HL-60/S4 (cell line): ENCODE results near the gene XYLT2.

ENCODE experiments used
- in situ Hi-C: fragments of 300-500 bp; cut with MboI; formaldehyde crosslinking; loops from 2 replicates; pipeline ENCODE4 v1.14.3; 2022; ENCODE audit warnings: low sequenced_read_pairs

XYLT2 gene

DNA sequence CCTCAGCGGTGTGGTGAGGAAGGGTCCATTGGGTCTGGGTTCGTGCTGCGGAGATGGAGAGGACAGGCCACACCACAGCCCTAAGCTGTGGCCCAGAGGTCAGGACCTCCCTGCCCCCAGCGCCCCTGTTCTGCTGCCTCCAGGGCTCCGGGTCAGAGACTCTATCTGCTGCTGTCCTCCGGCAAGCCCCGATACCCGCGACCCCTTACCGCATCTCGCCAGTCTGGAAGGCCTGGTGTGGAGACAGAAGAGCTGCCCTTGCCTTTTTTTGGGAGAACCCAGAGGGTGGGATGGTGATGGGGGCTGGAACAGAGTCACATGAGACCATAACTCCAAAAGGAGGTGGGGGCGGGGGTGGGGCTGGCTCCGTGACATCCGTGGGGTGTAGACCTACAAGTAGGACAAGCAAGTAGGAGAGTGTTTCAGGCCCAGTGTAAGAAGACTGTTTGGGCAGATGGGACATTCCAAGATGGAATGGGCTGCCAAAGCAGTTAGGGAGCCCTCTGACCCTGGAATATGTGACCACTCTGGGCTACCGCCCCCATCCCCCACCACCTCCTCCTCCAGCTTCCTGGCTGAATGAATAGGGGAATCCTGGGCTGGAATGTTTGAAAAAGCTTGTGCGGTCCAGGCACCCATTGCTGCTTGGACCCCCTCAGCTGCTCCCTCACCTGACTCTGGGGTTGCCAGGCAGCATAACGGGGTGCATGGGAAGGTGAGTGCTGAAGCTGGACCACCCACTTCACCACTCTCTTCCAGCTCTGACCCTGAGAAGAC lies 1.4 kb downstream of the XYLT2 start:
- in situ Hi-C loops, result no loop called here

- in situ Hi-C loops, result no loop called here
Observed at GRCh38 chr17:50347894-50348291, 2.0 kb downstream of the XYLT2 start.

- in situ Hi-C loops, result no loop called here
Observed at GRCh38 chr17:50348522-50349242, 2.8 kb downstream of the XYLT2 start.

DNA sequence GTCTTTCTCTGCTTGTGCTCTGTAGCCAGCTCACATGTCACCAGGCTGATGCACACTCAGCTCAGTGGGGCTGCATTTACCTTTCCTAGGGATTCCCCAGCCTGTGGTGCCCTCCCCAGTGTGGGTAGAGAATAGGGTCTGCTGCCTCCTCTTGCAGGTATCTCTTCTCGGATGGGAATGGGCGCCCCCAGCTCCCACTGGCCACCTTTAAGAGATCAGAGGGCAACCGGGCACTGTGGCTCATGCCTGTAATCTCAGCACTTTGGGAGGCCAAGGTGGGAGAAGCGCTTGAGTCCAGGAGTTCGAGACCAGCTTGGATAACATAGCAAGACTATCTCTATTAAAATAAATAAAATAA lies 3.3 kb downstream of the XYLT2 start:
- in situ Hi-C loops, result no loop called here

- in situ Hi-C loops, result no loop called here
Observed at GRCh38 chr17:50350733-50351132, 4.8 kb downstream of the XYLT2 start.

- in situ Hi-C loops, result no loop called here
Observed at GRCh38 chr17:50352072-50352692, 6.3 kb downstream of the XYLT2 start.

- in situ Hi-C loops, result no loop called here
Observed at GRCh38 chr17:50352693-50353599, 7.0 kb downstream of the XYLT2 start.

DNA sequence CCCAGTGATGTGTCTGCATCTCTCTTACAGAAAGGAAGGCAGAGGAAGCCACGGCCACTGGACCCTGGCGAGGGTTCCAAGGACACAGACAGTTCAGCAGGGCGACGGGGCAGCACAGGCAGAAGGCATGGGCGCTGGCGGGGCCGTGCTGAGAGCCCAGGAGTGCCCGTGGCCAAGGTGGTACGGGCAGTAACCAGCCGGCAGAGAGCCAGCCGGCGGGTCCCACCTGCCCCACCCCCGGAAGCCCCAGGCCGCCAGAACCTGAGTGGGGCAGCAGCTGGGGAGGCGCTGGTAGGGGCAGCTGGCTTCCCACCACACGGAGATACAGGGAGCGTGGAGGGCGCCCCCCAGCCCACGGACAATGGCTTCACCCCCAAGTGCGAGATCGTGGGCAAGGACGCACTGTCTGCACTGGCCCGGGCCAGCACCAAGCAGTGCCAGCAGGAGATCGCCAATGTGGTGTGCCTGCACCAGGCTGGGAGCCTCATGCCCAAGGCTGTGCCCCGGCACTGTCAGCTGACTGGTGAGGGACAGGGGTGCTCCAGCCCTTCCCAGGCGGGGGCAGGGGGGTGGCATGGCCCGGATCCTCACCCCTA lies 7.8 kb downstream of the XYLT2 start:
- in situ Hi-C loops, result no loop called here

- in situ Hi-C loops, result no loop called here
Observed at GRCh38 chr17:50354198-50354597, 8.3 kb downstream of the XYLT2 start.

GRCh38 chr17:50354776-50355175 lies 8.8 kb downstream of the XYLT2 start:
- in situ Hi-C loops, result no loop called here

- in situ Hi-C loops, result no loop called here
Observed at GRCh38 chr17:50355336-50355700, 9.4 kb downstream of the XYLT2 start.

- in situ Hi-C loops, result no loop called here
Observed at GRCh38 chr17:50355701-50356341, 9.9 kb downstream of the XYLT2 start.

GRCh38 chr17:50356418-50356817 lies 10.5 kb downstream of the XYLT2 start:
- in situ Hi-C loops, result no loop called here

DNA sequence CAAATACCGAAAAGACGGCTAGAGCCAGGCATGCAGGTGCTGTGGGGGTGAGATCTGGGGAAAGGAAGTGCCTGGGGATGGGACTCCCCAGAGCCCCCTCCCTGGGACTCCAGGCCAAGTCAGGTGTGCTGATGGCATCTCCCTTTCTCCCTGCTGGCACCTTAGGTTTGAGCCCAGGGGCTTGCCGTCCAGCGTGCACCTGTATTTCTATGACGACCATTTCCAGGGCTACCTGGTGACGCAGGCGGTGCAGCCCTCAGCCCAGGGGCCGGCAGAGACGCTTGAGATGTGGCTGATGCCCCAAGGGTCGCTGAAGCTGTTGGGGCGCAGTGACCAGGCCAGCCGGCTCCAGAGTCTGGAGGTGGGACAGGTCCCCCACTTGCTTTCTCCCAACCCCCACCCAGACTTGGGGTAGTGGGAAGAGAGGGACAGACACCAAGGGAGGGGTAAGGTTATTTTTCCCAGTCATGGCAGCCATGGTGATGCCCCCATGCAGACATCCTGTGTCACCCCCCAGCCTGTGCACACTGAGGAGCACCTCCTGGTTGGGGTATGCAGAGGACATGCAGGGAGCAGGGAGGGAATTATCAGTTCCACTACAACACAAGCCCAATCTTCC lies 11.1 kb downstream of the XYLT2 start:
- in situ Hi-C loops, result no loop called here

- in situ Hi-C loops, result no loop called here
Observed at GRCh38 chr17:50358177-50358576, 12.3 kb downstream of the XYLT2 start.

- in situ Hi-C loops, result no loop called here
Observed at GRCh38 chr17:50359005-50359699, 13.2 kb downstream of the XYLT2 start.

DNA sequence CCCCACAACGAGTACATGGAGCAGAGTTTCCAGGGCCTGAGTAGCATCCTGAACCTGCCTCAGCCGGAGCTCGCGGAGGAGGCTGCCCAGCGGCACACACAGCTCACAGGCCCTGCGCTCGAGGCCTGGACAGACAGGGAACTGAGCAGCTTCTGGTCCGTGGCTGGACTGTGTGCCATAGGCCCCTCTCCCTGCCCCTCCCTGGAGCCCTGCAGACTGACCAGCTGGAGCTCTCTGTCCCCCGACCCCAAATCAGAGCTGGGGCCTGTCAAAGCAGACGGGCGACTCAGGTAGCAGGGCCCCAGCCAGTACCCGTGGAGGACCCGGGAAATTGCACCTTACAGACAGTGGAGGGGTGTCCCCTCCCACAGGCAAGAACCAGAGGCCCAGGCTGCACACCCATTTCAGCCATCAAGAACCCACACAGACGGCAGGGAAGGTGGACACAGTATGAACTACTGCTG lies 14.1 kb downstream of the XYLT2 start:
- in situ Hi-C loops, result no loop called here

DNA sequence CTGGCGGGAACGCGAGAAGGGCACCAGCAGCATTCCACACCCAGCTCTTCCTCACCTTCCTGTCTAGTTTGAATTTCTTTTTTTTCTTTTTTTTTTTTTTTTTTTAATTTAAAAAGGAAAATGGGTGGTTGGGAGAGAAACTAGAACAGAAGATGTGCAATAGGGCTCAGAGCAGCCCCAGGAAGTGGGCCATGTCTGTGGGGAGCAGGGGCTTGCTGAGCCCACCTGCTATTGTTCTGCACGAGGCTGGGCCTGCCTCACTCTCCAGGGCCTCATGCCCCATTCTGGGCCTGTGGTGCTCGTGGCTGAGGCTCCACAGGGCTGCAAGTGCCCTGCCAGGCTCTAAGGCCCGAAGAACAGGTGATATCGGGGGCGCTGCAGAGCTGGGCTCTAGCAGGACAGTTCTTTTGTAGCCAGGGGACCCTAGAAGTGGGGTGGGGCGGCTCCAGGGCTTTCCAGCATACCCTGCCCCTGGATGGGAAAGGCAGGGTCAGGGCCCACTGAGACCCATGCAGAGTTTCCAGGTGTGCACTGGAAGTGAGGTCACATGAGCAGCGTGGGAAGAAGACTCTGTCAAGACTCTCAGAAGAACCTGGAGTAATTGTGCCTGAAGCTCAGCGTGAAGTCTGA lies 14.7 kb downstream of the XYLT2 start:
- in situ Hi-C loops, result no loop called here
